Measurements from ENCODE around the gene SLC12A8. TPM values are rescaled to one million over a fixed set of nuclear protein-coding genes. Genes with fewer than 3 reads are reported as not detected.

The SLC12A8 gene
- total RNA-seq, 2 experiments from 2014 or later, result 0.36 to 0.38 TPM

- CTCF ChIA-PET, result interaction anchor here (0.6 kb wide), 1 partner anchor 272 kb away, joined by 3 read pairs; no protein-coding TSS in a partner anchor
- ATAC-seq (ENCODE audit: poor library complexity) (no peak), DNase-seq (no peak)
- peaks cover 34% of the 10 kb centered on the region for H3K4me1 Mint-ChIP-seq (ENCODE audit: low read depth)
- no peaks in the 10 kb centered on the region for H3K27me3 Mint-ChIP-seq
- no peak overlapping the region for H3K27ac ChIP-seq (ENCODE audit: low read depth in 1 of 2, low read length in 2 of 2)
- H3K9me3 Mint-ChIP-seq, result peaks cover 6% of the 10 kb centered on the region
- H3K4me3 Mint-ChIP-seq, result no peak overlapping the region
- peaks cover 10% of the 10 kb centered on the region for H3K4me1 ChIP-seq (ENCODE audit: insufficient read depth, low read length)
- H3K9me3 ChIP-seq (ENCODE audit: control insufficient read depth in 1 of 2, insufficient read depth in 1 of 2, low read length in 2 of 2), result peaks cover 0 to 9% of the 10 kb centered on the region in 2 experiments
- peaks cover 42% of the 10 kb centered on the region for H3K36me3 Mint-ChIP-seq (ENCODE audit: low read depth)
- intact Hi-C loops (cut with DNase I, micrococcal nuclease), result no loop called here
- H3K4me3 ChIP-seq (ENCODE audit: low read length), result no peak overlapping the region
- no peaks in the 10 kb centered on the region for H3K27me3 ChIP-seq (ENCODE audit: control insufficient read depth in 1 of 2, insufficient read depth in 2 of 2, low read length in 2 of 2)
- POLR2A ChIA-PET, result no interaction called here
- TF ChIP-seq, protein P1, sequence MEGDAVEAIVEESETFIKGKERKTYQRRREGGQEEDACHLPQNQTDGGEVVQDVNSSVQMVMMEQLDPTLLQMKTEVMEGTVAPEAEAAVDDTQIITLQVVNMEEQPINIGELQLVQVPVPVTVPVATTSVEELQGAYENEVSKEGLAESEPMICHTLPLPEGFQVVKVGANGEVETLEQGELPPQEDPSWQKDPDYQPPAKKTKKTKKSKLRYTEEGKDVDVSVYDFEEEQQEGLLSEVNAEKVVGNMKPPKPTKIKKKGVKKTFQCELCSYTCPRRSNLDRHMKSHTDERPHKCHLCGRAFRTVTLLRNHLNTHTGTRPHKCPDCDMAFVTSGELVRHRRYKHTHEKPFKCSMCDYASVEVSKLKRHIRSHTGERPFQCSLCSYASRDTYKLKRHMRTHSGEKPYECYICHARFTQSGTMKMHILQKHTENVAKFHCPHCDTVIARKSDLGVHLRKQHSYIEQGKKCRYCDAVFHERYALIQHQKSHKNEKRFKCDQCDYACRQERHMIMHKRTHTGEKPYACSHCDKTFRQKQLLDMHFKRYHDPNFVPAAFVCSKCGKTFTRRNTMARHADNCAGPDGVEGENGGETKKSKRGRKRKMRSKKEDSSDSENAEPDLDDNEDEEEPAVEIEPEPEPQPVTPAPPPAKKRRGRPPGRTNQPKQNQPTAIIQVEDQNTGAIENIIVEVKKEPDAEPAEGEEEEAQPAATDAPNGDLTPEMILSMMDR (IDR thresholded peaks at IDR 0.05), result no peak
- peaks cover 7% of the 10 kb centered on the region for H3K36me3 ChIP-seq (ENCODE audit: insufficient read depth, low read length)
- no peak overlapping the region for H3K27ac Mint-ChIP-seq
Observed at GRCh38 chr3:125033616-125034015, 178.9 kb downstream of the SLC12A8 start.

GRCh38 chr3:125033135-125033534 lies 179.4 kb downstream of the SLC12A8 start:
- DNase-seq (no peak), ATAC-seq (ENCODE audit: poor library complexity) (no peak)
- Mint-ChIP-seq H3K9me3 (peaks cover 6% of the 10 kb centered on the region), H3K27ac (no peak overlapping the region), H3K4me3 (no peak overlapping the region), H3K27me3 (no peaks in the 10 kb centered on the region), H3K4me1 (ENCODE audit: low read depth) (peaks cover 34% of the 10 kb centered on the region), H3K36me3 (ENCODE audit: low read depth) (peaks cover 47% of the 10 kb centered on the region)
- H3K4me1 ChIP-seq (ENCODE audit: insufficient read depth, low read length), result peaks cover 10% of the 10 kb centered on the region
- no peak overlapping the region for H3K4me3 ChIP-seq (ENCODE audit: low read length)
- H3K36me3 ChIP-seq (ENCODE audit: insufficient read depth, low read length), result peaks cover 12% of the 10 kb centered on the region
- ChIA-PET CTCF (interaction anchor here (0.6 kb wide), 1 partner anchor 272 kb away, joined by 3 read pairs; no protein-coding TSS in a partner anchor), POLR2A (interaction anchor here (1.3 kb wide), 1 partner anchor 20 kb away, joined by 3 read pairs; no protein-coding TSS in a partner anchor)
- peaks cover 0 to 9% of the 10 kb centered on the region in 2 experiments for H3K9me3 ChIP-seq (ENCODE audit: control insufficient read depth in 1 of 2, insufficient read depth in 1 of 2, low read length in 2 of 2)
- intact Hi-C loops (cut with DNase I, micrococcal nuclease), result no loop called here
- TF ChIP-seq, protein P1 (IDR thresholded peaks at IDR 0.05), result no peak
- no peak overlapping the region for H3K27ac ChIP-seq (ENCODE audit: low read depth in 1 of 2, low read length in 2 of 2)
- H3K27me3 ChIP-seq (ENCODE audit: control insufficient read depth in 1 of 2, insufficient read depth in 2 of 2, low read length in 2 of 2), result no peaks in the 10 kb centered on the region

DNA sequence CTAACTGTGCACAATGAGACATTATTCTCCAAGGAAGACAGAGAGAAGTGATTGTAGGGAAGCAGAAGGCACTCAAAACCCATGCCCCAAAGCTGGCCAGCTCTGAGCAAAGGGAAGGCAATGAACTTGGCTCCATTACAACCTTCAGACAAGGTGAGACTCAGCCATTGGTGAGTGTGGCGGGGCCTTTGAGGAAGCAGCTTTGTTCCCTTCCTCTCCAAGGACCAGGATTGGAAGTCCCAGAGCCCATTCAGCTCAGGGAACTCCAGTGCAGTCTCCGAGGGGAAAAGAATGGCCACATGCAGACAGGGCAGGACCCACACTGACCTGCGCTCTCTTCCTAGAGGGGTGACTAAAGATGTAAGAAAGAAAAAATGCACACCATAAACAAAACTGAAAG lies 179.9 kb downstream of the SLC12A8 start:
- H3K27ac Mint-ChIP-seq, result no peak overlapping the region
- peaks cover 6% of the 10 kb centered on the region for H3K9me3 Mint-ChIP-seq
- H3K27ac ChIP-seq (ENCODE audit: low read depth in 1 of 2, low read length in 2 of 2), result no peak overlapping the region
- H3K4me3 Mint-ChIP-seq, result no peak overlapping the region
- DNase-seq (no peak), ATAC-seq (ENCODE audit: poor library complexity) (no peak)
- peaks cover 10% of the 10 kb centered on the region for H3K4me1 ChIP-seq (ENCODE audit: insufficient read depth, low read length)
- H3K27me3 ChIP-seq (ENCODE audit: control insufficient read depth in 1 of 2, insufficient read depth in 2 of 2, low read length in 2 of 2), result no peaks in the 10 kb centered on the region
- H3K9me3 ChIP-seq (ENCODE audit: control insufficient read depth in 1 of 2, insufficient read depth in 1 of 2, low read length in 2 of 2), result peaks cover 0 to 9% of the 10 kb centered on the region in 2 experiments
- peaks cover 31% of the 10 kb centered on the region for H3K4me1 Mint-ChIP-seq (ENCODE audit: low read depth)
- intact Hi-C loops (cut with DNase I, micrococcal nuclease), result no loop called here
- H3K4me3 ChIP-seq (ENCODE audit: low read length), result no peak overlapping the region
- TF ChIP-seq, protein P1 (IDR thresholded peaks at IDR 0.05), result no peak
- peaks cover 51% of the 10 kb centered on the region for H3K36me3 Mint-ChIP-seq (ENCODE audit: low read depth)
- CTCF ChIA-PET, result no interaction called here
- POLR2A ChIA-PET, result interaction anchor here (1.3 kb wide), 1 partner anchor 20 kb away, joined by 3 read pairs; no protein-coding TSS in a partner anchor
- no peaks in the 10 kb centered on the region for H3K27me3 Mint-ChIP-seq
- peaks cover 16% of the 10 kb centered on the region for H3K36me3 ChIP-seq (ENCODE audit: insufficient read depth, low read length)

Small RNA genes within 50 kb of the gene (microRNA-seq; reads per million reads assigned to microRNA genes)
- not detected for gene MIR5092 (ENCODE audit: borderline microRNAs expressed, borderline replicate concordance)

Other genes starting within 250 kb of the SLC12A8 start
- 10 to 100 TPM; 31.2 to 32.6 TPM for gene HEG1, start 156.8 kb downstream of the SLC12A8 start, total RNA-seq
- 10 to 100 TPM; 30.9 to 34.0 TPM for gene ZNF148, start 162.6 kb upstream of the SLC12A8 start, total RNA-seq

Measured in CD4-positive, alpha-beta T cell (primary cell).